GM19035 (cell line): Measurements from ENCODE around the gene TOX2.

ENCODE experiments used
- ATAC-seq: cut with Tn5 transposase; IDR thresholded peaks from one replicate; pipeline ENCODE4 v1.9.1; 2021; ENCODE audit not compliant: unreplicated experiment

TOX2 gene

DNA sequence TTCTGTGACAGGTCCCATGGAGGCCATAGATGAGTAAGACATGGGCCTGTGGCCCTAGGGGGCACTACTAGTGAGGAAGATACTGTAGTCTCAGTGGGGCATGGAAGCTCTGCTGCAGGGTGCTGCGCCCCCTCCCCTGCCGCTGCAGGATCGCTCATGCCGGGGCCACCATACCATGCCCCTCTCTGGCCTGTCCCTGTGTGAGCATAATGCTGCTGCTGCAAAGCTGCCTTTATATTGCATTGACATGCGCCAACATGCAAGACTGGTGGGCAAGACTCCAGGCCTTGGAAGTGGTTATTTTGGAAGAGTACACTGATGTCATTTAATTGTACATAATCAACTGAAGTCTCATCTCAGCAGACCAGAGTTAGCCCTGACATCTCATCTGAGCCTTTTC, 60.0 kb downstream of the TOX2 start:
- ATAC-seq = no peak

DNA sequence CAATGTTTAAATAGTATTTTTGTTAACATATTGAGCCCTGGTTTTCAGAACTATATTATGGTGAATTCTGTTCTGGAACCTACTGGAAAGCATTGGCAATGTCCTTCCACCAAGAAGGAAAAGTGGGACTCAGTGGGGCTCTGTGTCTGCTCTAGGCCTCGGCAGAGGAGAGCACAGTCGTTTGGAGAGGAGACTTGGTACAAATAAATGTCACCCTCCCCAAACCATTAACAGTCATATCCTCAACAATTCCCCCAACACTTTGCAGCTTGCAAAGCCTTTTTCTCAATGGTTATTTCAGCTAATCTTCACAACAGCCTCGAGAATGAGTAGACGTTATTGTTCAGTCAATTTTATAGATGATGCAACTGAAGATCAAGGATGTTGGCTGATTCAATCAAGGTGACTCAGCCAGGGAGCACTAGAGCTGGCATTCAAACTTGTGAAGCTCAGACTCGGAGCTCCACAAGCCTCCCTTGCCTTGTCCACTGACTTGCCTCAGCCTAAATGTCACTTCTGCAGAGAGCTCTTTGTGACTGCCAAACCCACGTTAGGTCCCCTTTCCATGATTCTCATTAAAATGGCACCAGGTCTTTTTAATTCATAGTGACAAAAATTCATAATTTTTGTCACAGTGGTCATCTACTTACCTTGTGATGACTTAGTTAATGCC, 60.6 kb downstream of the TOX2 start:
- ATAC-seq = no peak

DNA sequence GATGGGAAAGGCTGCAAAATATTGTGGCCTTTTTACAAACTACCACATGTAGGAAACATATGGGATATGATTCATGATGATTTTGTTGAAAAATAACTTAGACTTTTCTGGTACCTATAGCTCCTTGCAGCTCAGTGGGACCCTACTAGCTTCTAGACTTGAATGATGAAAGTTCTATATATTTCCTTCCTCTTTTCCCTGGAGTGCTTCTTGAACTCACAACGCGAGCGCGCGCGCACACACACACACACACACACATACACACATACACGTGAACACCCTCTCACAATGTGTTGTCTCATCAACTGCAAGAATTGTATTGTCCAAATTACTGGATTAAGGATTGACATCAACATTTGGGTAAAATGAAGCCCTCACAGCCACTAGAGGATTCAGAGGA, 61.9 kb downstream of the TOX2 start:
- no peak for ATAC-seq

- ATAC-seq = no peak
These were observed 62.6 kb downstream of the TOX2 start for GRCh38 chr20:43977252-43977651.

- ATAC-seq = no peak
These were observed 63.3 kb downstream of the TOX2 start for GRCh38 chr20:43977962-43978361.

GRCh38 chr20:43979576-43980105, 65.0 kb downstream of the TOX2 start:
- ATAC-seq = no peak

- no peak for ATAC-seq
These were observed 66.9 kb downstream of the TOX2 start for GRCh38 chr20:43981540-43981939.

DNA sequence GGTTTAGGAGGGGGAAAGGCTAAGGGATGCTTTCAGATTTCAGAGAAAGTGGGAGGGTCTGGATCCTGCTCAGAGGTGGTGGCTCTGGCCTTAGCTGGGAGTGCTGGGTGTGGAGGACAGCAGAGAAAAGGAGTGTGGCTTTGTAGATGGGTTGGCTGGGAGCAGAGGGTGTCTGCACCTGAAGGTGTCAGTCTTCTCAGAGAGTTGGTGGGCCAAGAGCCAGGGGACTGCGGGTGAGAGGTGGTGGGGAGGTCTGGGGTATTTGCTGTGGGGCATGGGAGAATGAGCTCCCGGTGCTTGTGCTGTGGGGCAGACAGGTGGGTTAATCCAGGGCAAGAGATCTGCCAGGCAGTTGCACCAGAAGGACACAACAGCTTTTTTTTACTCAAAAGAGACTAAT, 67.4 kb downstream of the TOX2 start:
- no peak for ATAC-seq

GRCh38 chr20:43982886-43983285, 68.2 kb downstream of the TOX2 start:
- no peak for ATAC-seq

DNA sequence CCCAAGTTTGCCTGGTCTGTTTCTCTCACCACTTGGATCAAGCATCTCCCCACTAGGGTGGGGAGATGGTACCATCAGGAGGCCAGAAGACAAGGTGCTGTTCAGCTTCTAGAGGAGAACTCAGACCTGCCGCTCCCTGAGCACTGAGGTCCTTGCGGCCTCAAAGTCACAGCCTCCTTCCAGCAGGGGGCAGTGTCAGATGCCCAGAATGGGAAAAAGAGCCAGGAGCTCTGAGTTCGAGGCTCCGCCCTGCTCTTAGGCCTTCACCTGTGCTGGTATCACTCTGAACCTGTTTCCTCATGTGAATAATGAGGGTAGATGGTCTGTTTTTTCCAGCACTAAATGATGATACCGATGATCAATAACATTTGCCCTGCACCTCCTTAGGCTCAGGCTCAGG, 68.7 kb downstream of the TOX2 start:
- ATAC-seq = no peak

- no peak for ATAC-seq
These were observed 69.3 kb downstream of the TOX2 start for GRCh38 chr20:43983904-43984361.

GRCh38 chr20:43984587-43984986, 69.9 kb downstream of the TOX2 start:
- no peak for ATAC-seq

- no peak for ATAC-seq
These were observed 70.5 kb downstream of the TOX2 start for GRCh38 chr20:43985121-43985520.

- no peak for ATAC-seq
These were observed 71.1 kb downstream of the TOX2 start for GRCh38 chr20:43985608-43986316.

GRCh38 chr20:43987018-43987417, 72.4 kb downstream of the TOX2 start:
- no peak for ATAC-seq

DNA sequence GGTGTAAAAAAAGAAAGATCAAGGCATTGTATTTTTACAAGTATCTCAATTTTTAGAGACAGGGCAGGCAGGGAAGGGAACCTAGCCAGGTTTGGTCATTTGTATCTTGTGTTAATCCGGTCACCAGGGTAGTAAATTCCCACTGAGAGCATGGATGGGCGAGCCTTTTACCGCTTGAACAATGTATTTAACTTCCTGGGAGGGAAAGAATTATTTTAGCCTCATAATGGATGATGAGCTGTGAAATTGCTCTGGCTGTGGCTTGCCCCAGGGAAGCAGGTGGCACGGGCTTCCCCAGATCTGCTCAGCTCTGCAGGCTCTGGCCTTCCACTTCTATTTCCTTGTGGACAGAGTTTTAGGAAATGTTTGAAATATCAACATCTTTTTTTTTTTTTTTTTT, 72.9 kb downstream of the TOX2 start:
- no peak for ATAC-seq

DNA sequence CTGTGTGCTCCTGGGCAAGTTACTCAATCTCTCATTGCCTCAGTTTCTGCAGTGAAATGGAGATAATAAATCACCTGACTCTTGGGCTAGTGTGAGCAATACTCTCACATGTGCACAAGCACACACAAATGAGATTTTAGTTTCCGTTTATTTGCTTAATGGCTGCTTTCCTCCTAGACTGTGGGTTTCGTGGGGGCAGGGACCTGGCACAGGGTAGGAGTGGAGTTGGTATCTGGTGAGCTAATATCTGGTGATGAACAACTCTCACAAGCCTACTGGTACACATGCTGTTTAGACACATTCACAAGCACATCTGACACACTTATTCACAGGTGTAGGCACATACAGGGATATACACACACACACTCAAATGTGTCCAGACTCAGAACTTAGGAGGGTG, 73.8 kb downstream of the TOX2 start:
- no peak for ATAC-seq

DNA sequence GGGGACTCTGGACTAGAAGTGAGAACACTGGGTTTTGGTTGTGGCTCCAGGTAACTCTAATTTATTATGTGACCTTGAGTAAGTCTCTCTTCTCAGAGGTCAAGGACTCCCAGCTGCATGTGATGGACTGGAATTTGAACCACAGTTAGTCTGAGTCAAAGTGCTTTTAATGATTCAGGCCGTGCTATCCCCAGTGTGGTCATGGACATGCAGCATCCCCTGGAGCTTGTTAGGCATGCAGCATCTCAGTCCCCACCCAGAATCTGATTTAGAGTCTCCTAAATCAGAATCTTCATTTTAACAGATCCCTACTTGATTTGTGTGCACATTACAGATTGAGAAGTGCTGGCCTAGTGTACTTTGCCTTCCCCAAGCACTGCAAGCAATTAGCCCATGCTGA, 74.2 kb downstream of the TOX2 start:
- ATAC-seq = no peak

- ATAC-seq = no peak
These were observed 76.6 kb downstream of the TOX2 start for GRCh38 chr20:43991261-43991660.

GRCh38 chr20:43991982-43992381, 77.3 kb downstream of the TOX2 start:
- ATAC-seq = no peak

DNA sequence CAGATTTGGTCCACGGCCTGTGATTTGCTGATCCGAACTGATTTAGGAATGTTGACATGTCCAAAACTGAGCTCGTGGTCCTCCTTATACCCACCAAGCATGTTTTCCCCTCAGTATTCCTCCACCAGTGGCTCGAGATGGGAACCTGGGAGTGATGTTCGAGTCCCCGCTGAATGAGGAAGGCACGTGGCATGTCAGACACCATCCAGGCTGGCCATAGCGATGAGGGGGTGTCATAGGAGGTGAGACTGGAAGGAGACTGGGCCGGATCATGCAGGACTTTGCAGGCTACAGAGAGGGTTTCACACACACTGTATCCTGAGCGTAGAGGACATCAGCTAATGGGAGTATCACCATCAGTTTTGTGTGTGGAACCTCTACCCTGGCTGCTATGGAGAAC, 78.2 kb downstream of the TOX2 start:
- no peak for ATAC-seq

DNA sequence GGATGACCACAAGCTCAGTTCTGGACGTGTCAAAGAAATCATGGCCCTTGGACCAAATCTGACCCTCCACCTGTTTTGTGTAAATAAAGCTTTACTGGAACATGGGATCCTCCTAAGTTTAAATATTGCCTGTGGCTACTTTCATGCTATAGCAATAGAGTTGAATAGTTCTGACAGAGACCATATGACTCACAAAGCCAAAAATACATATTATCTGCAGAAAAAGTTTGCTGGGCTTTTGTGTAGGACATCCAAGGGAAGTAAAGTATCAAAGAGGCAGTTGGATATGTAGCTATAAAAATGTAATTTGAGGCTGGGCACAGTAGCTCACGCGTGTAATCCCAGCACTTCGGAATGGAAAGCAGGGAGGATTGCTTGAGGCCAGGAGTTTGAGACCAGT, 78.9 kb downstream of the TOX2 start:
- no peak for ATAC-seq
